Measurements from ENCODE around the gene SLC25A26. TPM values are rescaled to one million over a fixed set of nuclear protein-coding genes. Genes with fewer than 3 reads are reported as not detected.

SLC25A26 gene
- total RNA-seq, 1 experiment from 2014 or later: 23.8 TPM

DNA sequence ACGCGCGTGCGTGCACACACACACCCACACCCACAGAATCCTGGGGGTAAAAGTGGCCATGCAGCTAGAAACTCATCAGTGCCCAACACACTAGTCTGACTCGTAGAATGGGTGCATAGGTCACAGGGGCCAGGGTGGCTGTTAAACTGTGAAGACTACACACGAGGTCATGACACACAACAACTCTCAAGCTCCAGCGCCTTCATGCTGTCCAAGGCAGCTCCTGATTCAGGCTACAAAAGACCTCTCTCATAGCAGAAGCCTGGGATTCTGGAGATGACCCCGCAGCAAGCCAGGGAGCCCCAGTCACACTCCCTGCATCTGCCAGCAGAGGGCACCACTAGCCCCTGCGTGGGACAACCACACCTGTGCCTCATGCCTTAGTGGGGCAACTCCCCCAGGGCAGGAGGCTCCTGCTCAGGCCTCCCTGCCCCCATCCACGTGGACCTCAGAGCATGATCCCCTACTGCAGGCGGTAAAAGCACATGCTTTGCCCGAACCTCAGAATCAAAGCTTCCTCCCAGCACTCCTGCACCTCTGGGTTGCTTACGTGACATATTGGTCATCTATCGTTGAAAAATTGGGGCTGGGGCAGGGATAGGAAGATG, 186.9 kb downstream of the SLC25A26 start:
- H3K4me1 ChIP-seq (ENCODE audit: control insufficient read depth in 1 of 2, insufficient read depth in 2 of 2, low read length in 2 of 2): no peaks in the 10 kb centered on the region
- no peaks in the 10 kb centered on the region for H3K9me2 ChIP-seq (ENCODE audit: insufficient read depth)
- intact Hi-C loops (cut with micrococcal nuclease): loop anchor here (1.0 kb wide), 1 partner anchor 409 kb away; no protein-coding TSS in a partner anchor
- H3K79me2 ChIP-seq (ENCODE audit: insufficient read depth, low read length): no peaks in the 10 kb centered on the region
- no peaks in the 10 kb centered on the region for H3K9me3 ChIP-seq (ENCODE audit: control insufficient read depth in 1 of 2, insufficient read depth in 1 of 2, low read depth in 1 of 2, low read length in 2 of 2)
- no peak overlapping the region for H2AFZ ChIP-seq (ENCODE audit: low read depth, low read length, poor library complexity, severe bottlenecking)
- no peak overlapping the region for H3K27ac ChIP-seq (ENCODE audit: low read depth, low read length)
- DNase-seq (ENCODE audit: low read depth, low spot score) (peak; percentile 19), ATAC-seq (peak; percentile 97)
- no peaks in the 10 kb centered on the region for H3K27me3 ChIP-seq (ENCODE audit: insufficient read depth, low read length)
- H3K36me3 ChIP-seq (ENCODE audit: control insufficient read depth in 1 of 2, insufficient read depth in 2 of 2, low read length in 2 of 2): no peaks in the 10 kb centered on the region
- ChIA-PET RAD21 (ENCODE audit: low non-redundant PET in 1 of 2, low total read pairs in 2 of 2, uncharacterized antibody in 2 of 2, unreplicated experiment in 2 of 2) (interaction anchor here in 1 of 2 experiments (0.6 kb wide), 1 partner anchor 131 kb away, joined by 3 read pairs; no protein-coding TSS in a partner anchor), CTCF (interaction anchor here (0.7 to 1.8 kb wide), 4 partner anchors 398 to 414 kb away, joined by 3 to 15 read pairs (median 8); no protein-coding TSS in a partner anchor), POLR2A (no interaction called here)
- H3K4me3 ChIP-seq (replicated peaks in 1 of 2; ENCODE audit: low read depth in 1 of 2, low read length in 2 of 2): no peak overlapping the region
- TF ChIP-seq JUND (IDR thresholded peaks at IDR 0.05): no peak
- TF ChIP-seq RAD21 (IDR thresholded peaks at IDR 0.05; ENCODE audit: low read depth): peak; percentile 90
- TF ChIP-seq, protein P1, sequence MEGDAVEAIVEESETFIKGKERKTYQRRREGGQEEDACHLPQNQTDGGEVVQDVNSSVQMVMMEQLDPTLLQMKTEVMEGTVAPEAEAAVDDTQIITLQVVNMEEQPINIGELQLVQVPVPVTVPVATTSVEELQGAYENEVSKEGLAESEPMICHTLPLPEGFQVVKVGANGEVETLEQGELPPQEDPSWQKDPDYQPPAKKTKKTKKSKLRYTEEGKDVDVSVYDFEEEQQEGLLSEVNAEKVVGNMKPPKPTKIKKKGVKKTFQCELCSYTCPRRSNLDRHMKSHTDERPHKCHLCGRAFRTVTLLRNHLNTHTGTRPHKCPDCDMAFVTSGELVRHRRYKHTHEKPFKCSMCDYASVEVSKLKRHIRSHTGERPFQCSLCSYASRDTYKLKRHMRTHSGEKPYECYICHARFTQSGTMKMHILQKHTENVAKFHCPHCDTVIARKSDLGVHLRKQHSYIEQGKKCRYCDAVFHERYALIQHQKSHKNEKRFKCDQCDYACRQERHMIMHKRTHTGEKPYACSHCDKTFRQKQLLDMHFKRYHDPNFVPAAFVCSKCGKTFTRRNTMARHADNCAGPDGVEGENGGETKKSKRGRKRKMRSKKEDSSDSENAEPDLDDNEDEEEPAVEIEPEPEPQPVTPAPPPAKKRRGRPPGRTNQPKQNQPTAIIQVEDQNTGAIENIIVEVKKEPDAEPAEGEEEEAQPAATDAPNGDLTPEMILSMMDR (IDR thresholded peaks at IDR 0.05 in 2 of 3, conservative IDR thresholded peaks at IDR 0.05 in 1 of 3; ENCODE audit: borderline replicate concordance in 1 of 3, insufficient read depth in 1 of 3, low read depth in 2 of 3, low read length in 2 of 3): peak; percentile 68 to 95 (median 88)
- no peak for TF ChIP-seq FOSL1 (IDR thresholded peaks at IDR 0.05; ENCODE audit: low read depth)
- 0 out of 2 replicates have a peak, but pooled peaks have one; percentile 42 for TF ChIP-seq MAX (IDR thresholded peaks at IDR 0.05)
- no peak overlapping the region for H3K4me2 ChIP-seq (ENCODE audit: low read length)
- no TSS peak for BruUV-seq (replicated peaks)
- H4K20me1 ChIP-seq (ENCODE audit: insufficient read depth): no peaks in the 10 kb centered on the region
- H3K9ac ChIP-seq (ENCODE audit: low read length): no peak overlapping the region

Data from HCT116 (cell line).